GM12801 (cell line): ENCODE data around the gene CCDC61.

ENCODE experiments used
- TF ChIP-seq, protein P1 (sequence below): IDR thresholded peaks from one replicate; pipeline ENCODE4 v1.5.1; 2011; ENCODE audit warnings: control low read depth; ENCODE audit not compliant: insufficient read length; ENCODE audit errors: extremely low read depth

The CCDC61 gene

DNA sequence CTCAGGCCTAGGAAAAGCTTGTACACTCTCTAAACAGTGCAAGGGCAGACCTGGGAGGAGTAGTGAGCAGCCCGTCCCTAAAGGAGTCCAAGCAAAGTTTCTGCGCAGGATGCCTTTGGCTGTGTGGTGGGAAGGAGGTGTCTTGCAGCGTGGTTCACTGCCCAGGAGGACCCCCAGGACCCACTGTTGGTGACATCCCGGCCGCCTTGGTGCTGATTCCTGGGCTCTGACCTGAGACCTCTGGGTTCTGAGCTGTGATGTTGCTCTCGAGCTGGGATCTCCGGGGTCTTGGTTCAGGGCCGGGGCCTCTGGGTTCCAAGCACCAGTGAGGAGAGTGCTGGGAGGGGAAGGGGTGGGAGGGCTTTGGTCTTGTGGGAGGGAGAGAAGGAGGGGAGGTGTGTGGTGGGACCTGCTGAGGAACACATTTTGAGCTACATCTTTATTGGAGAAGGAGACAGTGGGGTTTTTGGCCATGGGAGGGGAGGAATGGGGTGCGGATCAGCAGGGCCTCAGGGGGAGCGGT is 23.5 kb downstream of the CCDC61 start:
- TF ChIP-seq, protein P1, sequence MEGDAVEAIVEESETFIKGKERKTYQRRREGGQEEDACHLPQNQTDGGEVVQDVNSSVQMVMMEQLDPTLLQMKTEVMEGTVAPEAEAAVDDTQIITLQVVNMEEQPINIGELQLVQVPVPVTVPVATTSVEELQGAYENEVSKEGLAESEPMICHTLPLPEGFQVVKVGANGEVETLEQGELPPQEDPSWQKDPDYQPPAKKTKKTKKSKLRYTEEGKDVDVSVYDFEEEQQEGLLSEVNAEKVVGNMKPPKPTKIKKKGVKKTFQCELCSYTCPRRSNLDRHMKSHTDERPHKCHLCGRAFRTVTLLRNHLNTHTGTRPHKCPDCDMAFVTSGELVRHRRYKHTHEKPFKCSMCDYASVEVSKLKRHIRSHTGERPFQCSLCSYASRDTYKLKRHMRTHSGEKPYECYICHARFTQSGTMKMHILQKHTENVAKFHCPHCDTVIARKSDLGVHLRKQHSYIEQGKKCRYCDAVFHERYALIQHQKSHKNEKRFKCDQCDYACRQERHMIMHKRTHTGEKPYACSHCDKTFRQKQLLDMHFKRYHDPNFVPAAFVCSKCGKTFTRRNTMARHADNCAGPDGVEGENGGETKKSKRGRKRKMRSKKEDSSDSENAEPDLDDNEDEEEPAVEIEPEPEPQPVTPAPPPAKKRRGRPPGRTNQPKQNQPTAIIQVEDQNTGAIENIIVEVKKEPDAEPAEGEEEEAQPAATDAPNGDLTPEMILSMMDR, result no peak

DNA sequence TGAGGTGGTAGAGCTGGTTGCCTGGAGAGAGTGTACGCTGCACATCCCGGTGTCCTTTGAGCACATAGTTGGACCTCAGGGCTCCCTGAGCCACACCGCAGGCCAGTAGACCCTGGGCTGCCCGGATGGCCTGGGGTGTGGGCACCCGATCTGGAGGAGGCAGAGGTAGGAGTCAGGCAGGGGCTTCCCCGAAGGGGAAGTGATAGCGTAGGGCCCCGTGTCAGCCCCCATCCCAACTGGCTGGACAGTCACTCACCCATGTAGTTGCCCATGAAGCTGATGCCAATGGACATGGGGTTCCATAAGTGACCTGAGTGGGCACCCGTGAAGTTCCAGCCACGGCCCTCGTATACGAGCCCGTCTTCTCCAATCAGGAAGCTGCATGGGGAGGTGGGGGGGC is 24.0 kb downstream of the CCDC61 start:
- TF ChIP-seq, protein P1, result no peak

DNA sequence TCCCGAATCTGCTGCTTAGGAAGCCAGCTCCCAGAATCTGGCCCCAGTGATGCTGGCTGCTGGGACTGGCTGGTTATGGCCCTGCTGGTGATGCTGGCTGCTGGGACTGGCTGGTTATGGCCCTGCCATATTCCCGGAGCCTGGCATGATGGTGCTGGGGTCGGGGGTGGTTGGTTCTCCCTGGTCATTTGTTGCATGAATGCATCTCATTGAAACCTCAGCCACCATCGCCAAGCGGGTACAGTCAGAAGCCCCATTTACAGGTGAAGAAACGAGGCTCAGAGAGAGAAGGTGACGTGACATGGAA is 25.5 kb downstream of the CCDC61 start:
- TF ChIP-seq, protein P1, result no peak

DNA sequence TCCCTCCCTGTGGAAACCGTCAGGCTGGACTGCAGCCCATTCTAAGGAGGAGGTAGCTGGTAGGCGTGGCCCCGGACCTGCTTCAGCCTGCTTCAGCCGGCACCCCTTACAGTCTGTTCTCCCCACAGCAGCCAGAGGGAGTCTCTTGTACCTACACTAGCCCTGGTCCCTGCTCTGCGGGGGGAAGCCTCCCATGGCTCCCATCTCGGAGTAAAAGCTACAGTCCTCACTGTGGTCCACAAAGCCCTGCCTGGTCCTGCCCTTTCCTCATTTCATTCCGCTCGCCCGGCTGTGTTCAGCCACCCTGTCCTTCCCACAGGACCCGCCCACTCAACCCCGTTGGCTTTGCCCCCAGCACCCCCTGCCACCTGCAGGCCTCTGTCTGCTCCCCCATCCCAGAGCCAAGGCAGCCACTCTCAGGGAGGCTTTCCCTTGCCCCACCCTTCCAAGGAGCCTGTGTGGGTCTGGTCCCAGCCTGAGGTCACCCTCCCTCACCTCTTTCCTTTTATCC is 26.3 kb downstream of the CCDC61 start:
- TF ChIP-seq, protein P1, result no peak

DNA sequence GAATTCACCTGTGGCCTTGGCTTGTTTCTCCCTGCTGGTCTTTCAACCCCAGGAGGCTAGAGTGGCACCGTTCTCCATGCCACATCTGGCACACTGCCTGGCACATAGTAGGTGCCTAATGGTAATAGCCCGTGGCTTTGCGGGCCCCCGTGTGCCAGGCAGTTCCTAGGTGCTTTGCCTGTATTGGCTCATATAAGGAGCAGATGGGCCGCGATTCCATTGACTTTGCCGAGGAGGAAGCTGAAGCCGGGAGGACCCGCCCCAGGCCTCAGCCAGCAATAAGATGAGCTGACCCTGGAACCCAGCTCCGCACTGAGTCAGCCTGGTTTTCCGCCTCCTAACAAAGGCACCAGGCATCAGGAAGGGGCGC is 26.8 kb downstream of the CCDC61 start:
- TF ChIP-seq, protein P1, result no peak

DNA sequence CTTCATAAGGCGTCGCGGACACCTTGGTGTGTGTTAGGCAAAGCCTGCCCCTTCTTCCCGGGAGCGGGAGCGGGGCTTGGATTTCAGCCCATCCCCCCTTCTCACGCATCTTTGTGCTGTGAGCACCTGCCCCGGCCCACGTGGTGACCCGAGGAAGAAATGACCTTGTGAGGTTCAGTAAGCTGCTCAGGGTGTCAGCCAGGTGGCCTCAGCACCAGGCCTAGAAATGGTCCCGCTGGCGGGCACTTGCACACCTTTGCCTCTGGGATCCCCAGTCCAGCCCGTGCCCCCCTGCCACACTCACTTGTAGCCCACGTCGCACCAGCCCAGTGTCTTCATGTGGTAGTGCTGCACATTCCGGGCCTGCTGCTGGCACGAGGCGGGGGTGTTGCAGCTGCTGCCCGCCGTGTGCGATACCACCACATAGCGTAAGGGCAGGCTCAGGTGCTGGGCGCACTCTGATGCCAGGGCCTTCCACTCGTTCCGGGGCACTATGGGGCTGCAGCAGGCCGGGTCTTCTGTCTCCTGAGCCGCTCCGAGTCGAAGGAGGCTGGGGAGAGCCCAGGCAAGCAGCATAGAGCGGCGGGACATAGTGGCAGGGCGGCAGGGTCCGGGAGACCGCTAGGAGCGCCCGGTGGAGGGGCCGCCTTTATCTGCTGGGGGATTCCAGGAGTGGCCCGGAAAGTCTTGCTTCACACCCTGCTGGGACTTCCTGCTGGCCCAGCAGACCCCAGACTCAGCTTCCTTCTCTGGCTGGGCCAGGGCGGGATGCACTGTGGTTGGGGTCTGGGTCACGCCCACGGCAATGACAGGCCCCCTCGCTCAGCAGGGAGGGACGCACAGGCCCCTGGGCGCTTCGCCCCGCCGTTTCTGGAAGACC is 27.4 kb downstream of the CCDC61 start, which contains the start of gene PGLYRP1:
PGLYRP1 (minus strand) TSS at position 623 of the 880 bp plus-strand sequence; CDS start at position 591, 32 bp downstream.
- TF ChIP-seq, protein P1, result no peak

DNA sequence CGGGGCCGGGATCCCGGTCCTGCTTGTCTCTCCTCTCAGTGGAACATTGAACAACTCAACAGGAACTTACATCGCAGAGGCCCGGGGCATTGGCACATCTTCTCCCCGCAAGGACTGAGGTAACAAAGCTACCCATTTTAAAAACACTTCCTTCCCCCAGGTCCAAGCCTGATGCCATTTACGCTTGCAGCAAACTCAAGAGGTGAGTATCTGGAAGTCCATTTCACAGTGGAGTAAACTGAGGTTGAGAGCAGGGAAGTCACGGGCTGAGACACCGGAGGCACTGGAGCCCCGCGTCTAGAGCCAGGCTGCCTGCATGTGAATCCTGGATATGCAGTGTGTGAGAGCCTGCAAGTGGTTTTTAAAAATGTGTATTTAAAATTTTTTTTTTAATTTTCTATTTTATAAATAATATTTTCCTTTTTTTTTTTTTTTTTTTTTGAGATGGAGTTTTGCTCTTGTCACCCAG is 28.1 kb downstream of the CCDC61 start:
- TF ChIP-seq, protein P1, result no peak
